Dendritic cell treated with granulocyte-macrophage colony-stimulating factor and Interleukin-4, amounts not matched to agents 40 ng/mL and 50 ng/mL, for 4 days (primary cell): ENCODE measurements around the gene C5AR2.

ENCODE experiments used
- H3K27ac Mint-ChIP-seq: one replicate; pipeline ENCODE4 v1.8.0; 2022; ENCODE audit warnings: mild to moderate bottlenecking, mixed read lengths
- H3K27me3 Mint-ChIP-seq: one replicate; pipeline ENCODE4 v1.8.0; 2022; ENCODE audit warnings: mild to moderate bottlenecking, mixed read lengths
- H3K36me3 Mint-ChIP-seq: one replicate; pipeline ENCODE4 v1.8.0; 2022; ENCODE audit warnings: low read depth, mixed read lengths
- H3K4me1 Mint-ChIP-seq: one replicate; pipeline ENCODE4 v1.8.0; 2022; ENCODE audit warnings: low read depth, mixed read lengths
- H3K4me3 Mint-ChIP-seq: one replicate; pipeline ENCODE4 v1.8.0; 2022; ENCODE audit warnings: mild to moderate bottlenecking, moderate library complexity, mixed read lengths
- H3K9me3 Mint-ChIP-seq: one replicate; pipeline ENCODE4 v1.8.0; 2022; ENCODE audit warnings: mixed read lengths
- intact Hi-C: fragments of 100-400 bp; cut with micrococcal nuclease; formaldehyde crosslinking; loops from one replicate; pipeline ENCODE4 v1.15.0; 2022

Gene C5AR2

GRCh38 chr19:47312366-47313006 is 19.5 kb upstream of the C5AR2 start:
- no peaks in the 10 kb centered on the region for H3K9me3 Mint-ChIP-seq
- intact Hi-C loops = no loop called here
- no peaks in the 10 kb centered on the region for H3K27me3 Mint-ChIP-seq
- peaks cover 46% of the 10 kb centered on the region for H3K36me3 Mint-ChIP-seq
- peaks cover 75% of the 10 kb centered on the region for H3K4me1 Mint-ChIP-seq
- H3K4me3 Mint-ChIP-seq = peak overlapping the region; percentile 32
- H3K27ac Mint-ChIP-seq = peak overlapping the region; percentile 93

- H3K27ac Mint-ChIP-seq = peak overlapping the region; percentile 93
- peaks cover 79% of the 10 kb centered on the region for H3K4me1 Mint-ChIP-seq
- no peak overlapping the region for H3K4me3 Mint-ChIP-seq
- no peaks in the 10 kb centered on the region for H3K9me3 Mint-ChIP-seq
- intact Hi-C loops = loop anchor here (2.0 kb wide), 1 partner anchor 17 kb away; no protein-coding TSS in a partner anchor
- peaks cover 56% of the 10 kb centered on the region for H3K36me3 Mint-ChIP-seq
- H3K27me3 Mint-ChIP-seq = no peaks in the 10 kb centered on the region
These were observed 18.1 kb upstream of the C5AR2 start for GRCh38 chr19:47313754-47314295.

GRCh38 chr19:47315125-47315821 is 16.7 kb upstream of the C5AR2 start:
- Mint-ChIP-seq H3K36me3 (peaks cover 65% of the 10 kb centered on the region), H3K9me3 (no peaks in the 10 kb centered on the region), H3K27me3 (no peaks in the 10 kb centered on the region), H3K27ac (peak overlapping the region; percentile 93), H3K4me3 (peak overlapping the region; percentile 72), H3K4me1 (peaks cover 74% of the 10 kb centered on the region)
- intact Hi-C loops = loop anchor here (1.0 to 2.0 kb wide), 2 partner anchors 9 to 16 kb away; no protein-coding TSS in a partner anchor

DNA sequence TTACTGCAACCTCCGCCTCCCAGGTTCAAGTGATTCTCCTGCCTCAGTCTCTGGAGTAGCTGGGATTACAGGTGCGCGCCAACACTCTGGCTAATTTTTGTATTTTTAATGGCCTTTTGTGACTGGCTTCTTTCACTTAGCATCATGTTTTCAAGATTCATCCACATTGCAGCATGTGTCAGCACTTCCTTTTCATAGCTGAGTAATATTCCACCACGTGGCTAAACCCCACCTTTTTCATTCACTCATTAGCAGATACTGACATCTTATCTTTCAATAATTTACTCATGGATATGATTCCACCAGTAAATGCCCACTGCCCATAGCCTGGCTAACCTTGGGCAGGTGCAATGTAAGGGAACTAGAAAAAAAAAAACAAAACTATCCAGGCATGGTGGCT is 15.5 kb upstream of the C5AR2 start:
- Mint-ChIP-seq H3K9me3 (no peaks in the 10 kb centered on the region), H3K27me3 (no peaks in the 10 kb centered on the region), H3K27ac (peak overlapping the region; percentile 93), H3K4me3 (peak overlapping the region; percentile 72), H3K4me1 (peaks cover 71% of the 10 kb centered on the region), H3K36me3 (peaks cover 77% of the 10 kb centered on the region)
- intact Hi-C loops = no loop called here

DNA sequence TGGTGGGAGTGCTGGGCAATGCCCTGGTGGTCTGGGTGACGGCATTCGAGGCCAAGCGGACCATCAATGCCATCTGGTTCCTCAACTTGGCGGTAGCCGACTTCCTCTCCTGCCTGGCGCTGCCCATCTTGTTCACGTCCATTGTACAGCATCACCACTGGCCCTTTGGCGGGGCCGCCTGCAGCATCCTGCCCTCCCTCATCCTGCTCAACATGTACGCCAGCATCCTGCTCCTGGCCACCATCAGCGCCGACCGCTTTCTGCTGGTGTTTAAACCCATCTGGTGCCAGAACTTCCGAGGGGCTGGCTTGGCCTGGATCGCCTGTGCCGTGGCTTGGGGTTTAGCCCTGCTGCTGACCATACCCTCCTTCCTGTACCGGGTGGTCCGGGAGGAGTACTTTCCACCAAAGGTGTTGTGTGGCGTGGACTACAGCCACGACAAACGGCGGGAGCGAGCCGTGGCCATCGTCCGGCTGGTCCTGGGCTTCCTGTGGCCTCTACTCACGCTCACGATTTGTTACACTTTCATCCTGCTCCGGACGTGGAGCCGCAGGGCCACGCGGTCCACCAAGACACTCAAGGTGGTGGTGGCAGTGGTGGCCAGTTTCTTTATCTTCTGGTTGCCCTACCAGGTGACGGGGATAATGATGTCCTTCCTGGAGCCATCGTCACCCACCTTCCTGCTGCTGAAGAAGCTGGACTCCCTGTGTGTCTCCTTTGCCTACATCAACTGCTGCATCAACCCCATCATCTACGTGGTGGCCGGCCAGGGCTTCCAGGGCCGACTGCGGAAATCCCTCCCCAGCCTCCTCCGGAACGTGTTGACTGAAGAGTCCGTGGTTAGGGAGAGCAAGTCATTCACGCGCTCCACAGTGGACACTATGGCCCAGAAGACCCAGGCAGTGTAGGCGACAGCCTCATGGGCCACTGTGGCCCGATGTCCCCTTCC is 11.8 kb upstream of the C5AR2 start:
- H3K4me3 Mint-ChIP-seq = no peak overlapping the region
- H3K27me3 Mint-ChIP-seq = no peaks in the 10 kb centered on the region
- peaks cover 77% of the 10 kb centered on the region for H3K4me1 Mint-ChIP-seq
- no peaks in the 10 kb centered on the region for H3K9me3 Mint-ChIP-seq
- peaks cover 58% of the 10 kb centered on the region for H3K36me3 Mint-ChIP-seq
- intact Hi-C loops = no loop called here
- peak overlapping the region; percentile 97 for H3K27ac Mint-ChIP-seq

GRCh38 chr19:47321630-47322029 is 10.3 kb upstream of the C5AR2 start:
- Mint-ChIP-seq H3K27me3 (no peaks in the 10 kb centered on the region), H3K4me3 (peak overlapping the region; percentile 44), H3K4me1 (peaks cover 64% of the 10 kb centered on the region), H3K9me3 (no peaks in the 10 kb centered on the region), H3K27ac (peak overlapping the region; percentile 97), H3K36me3 (peaks cover 43% of the 10 kb centered on the region)
- intact Hi-C loops = no loop called here

DNA sequence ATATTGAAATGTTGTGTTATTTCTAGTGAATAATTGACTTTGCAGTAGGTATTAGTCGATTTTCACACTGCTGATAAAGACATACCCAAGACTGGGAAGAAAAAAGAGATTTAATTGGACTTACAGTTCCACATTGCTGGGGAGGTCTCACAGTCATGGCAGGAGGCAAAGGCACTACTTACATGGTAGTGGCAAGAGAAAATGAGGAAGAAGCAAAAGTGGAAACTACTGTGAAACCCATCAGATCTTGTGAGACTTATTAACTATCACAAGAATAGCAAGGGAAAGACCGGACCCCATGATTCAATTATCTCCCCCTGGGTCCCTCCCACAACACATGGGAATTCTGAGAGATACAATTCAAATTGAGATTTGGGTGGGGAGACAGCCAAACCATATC is 9.9 kb upstream of the C5AR2 start:
- Mint-ChIP-seq H3K27ac (peak overlapping the region; percentile 97), H3K36me3 (peaks cover 40% of the 10 kb centered on the region), H3K9me3 (no peaks in the 10 kb centered on the region), H3K4me3 (peak overlapping the region; percentile 44), H3K4me1 (peaks cover 64% of the 10 kb centered on the region), H3K27me3 (no peaks in the 10 kb centered on the region)
- intact Hi-C loops = no loop called here

- Mint-ChIP-seq H3K27ac (peak overlapping the region; percentile 97), H3K36me3 (peaks cover 28% of the 10 kb centered on the region), H3K4me3 (peak overlapping the region; percentile 76), H3K9me3 (no peaks in the 10 kb centered on the region), H3K4me1 (peaks cover 58% of the 10 kb centered on the region), H3K27me3 (no peaks in the 10 kb centered on the region)
- intact Hi-C loops = no loop called here
These were observed 8.6 kb upstream of the C5AR2 start for GRCh38 chr19:47323409-47323808.

- Mint-ChIP-seq H3K36me3 (peaks cover 27% of the 10 kb centered on the region), H3K4me3 (peak overlapping the region; percentile 76), H3K4me1 (peaks cover 62% of the 10 kb centered on the region), H3K9me3 (no peaks in the 10 kb centered on the region), H3K27me3 (no peaks in the 10 kb centered on the region), H3K27ac (peak overlapping the region; percentile 97)
- intact Hi-C loops = loop anchor here (1.0 kb wide), 1 partner anchor 9 kb away; no protein-coding TSS in a partner anchor
These were observed 8.1 kb upstream of the C5AR2 start for GRCh38 chr19:47323872-47324271.

DNA sequence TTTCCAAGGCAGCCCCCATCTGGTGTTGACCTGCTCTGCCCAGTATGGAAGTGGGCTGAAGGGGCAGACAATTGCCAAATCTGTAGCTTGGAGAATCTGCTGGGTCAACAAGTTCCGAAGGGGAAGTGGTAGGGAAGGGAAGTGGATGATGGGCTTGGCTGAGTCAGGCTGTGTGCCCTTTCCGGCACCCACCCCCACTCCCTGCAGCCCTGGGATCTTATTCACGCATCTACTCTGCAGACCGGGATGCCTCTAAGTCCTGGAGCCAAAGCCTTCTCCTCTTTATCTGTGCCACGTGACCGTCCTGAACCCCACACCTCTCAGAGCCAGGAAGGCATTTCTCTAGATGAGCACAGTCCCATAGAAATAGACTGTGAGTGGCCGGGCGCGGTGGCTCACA is 7.5 kb upstream of the C5AR2 start:
- Mint-ChIP-seq H3K36me3 (peaks cover 20% of the 10 kb centered on the region), H3K27me3 (no peaks in the 10 kb centered on the region), H3K4me3 (peak overlapping the region; percentile 76), H3K27ac (peak overlapping the region; percentile 97), H3K4me1 (peaks cover 63% of the 10 kb centered on the region), H3K9me3 (no peaks in the 10 kb centered on the region)
- intact Hi-C loops = loop anchor here (1.0 kb wide), 1 partner anchor 9 kb away; no protein-coding TSS in a partner anchor

- peaks cover 62% of the 10 kb centered on the region for H3K4me1 Mint-ChIP-seq
- H3K9me3 Mint-ChIP-seq = no peaks in the 10 kb centered on the region
- no peaks in the 10 kb centered on the region for H3K36me3 Mint-ChIP-seq
- H3K27me3 Mint-ChIP-seq = no peaks in the 10 kb centered on the region
- peak overlapping the region; percentile 87 for H3K27ac Mint-ChIP-seq
- intact Hi-C loops = loop anchor here (2.0 kb wide), 1 partner anchor 16 kb away; no protein-coding TSS in a partner anchor
- peak overlapping the region; percentile 51 for H3K4me3 Mint-ChIP-seq
These were observed 1.5 kb upstream of the C5AR2 start for GRCh38 chr19:47330466-47330869.

DNA sequence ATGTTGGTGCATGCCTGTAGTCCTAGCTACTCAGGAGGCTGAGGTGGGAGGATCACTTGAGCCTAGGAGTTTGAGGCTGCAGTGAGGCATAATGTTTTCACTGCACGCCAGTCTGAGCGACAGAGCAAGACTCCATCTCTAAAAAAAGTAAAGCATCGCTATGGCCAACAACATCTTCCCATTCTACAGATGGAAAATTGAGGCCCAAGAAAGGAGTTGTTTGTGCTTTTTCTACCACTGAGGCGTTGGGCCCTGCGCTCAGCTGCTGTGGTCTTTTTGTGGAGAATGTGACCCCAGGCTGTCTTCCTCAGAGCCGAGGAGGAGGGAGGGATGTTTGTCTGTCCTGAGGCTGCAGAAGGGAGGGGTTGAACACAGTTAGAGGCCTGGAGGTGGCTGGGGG is 485 bp upstream of the C5AR2 start:
- H3K36me3 Mint-ChIP-seq = no peaks in the 10 kb centered on the region
- H3K4me3 Mint-ChIP-seq = peak overlapping the region; percentile 65
- H3K27ac Mint-ChIP-seq = peak overlapping the region; percentile 87
- intact Hi-C loops = loop anchor here (2.0 kb wide), 1 partner anchor 17 kb away; no protein-coding TSS in a partner anchor
- no peaks in the 10 kb centered on the region for H3K27me3 Mint-ChIP-seq
- no peaks in the 10 kb centered on the region for H3K9me3 Mint-ChIP-seq
- H3K4me1 Mint-ChIP-seq = peaks cover 73% of the 10 kb centered on the region
